ENCODE measurements around the gene NTM. TPM values are rescaled to one million over a fixed set of nuclear protein-coding genes. Genes with fewer than 3 reads are reported as not detected.

The NTM gene
- total and polyA plus RNA-seq, 2 of the 8 experiments (the other 6 are each of a cell fraction or from before 2014, with no cell fraction given): 13.4 to 20.0 TPM

DNA sequence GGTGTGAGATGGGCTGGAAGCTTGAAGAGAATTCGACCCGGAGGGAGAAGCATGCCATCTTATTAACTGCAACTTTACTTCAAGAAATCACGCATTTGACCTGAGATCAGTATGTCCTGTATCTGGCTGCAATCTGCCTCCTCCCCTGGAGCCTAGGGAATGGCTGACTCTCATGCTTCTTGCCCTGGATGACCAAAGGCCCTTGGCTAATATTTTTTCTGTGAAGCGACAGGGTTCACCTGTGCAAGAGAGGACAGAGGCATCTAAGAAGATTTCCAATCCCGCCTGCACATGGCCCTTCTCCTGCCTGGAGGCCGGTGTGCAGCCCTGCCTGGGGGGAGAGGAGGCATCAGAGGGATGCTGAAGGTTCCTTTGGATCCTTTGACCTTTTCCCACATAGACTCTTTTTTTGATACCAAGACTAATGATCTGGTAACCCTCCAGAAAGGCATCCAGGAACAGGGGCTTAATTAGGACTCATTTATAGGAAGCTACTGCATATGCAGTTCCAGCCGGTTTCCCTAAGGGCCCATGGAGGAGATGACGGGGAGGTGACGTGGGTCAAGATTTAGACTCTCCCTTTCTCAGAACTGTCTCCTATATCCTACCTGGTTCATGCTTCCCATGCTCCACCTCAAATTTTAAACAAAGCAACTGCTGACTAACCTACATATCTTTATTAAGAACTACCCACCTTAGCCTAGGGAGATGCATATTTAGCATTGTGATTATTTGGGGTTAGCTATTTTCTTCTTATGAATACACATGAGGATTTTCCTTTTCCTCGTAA, 50.8 kb downstream of the NTM start (continued):
- no peak for TF ChIP-seq CTCF (IDR thresholded peaks at IDR 0.05; ENCODE audit: control extremely low read depth in 1 of 3, insufficient read depth in 1 of 3, low read depth in 1 of 3, low read length in 3 of 3)
- no peak for TF ChIP-seq YY1 (IDR thresholded peaks at IDR 0.05; ENCODE audit: low read depth, low read length)
- TF ChIP-seq E2F6 (IDR thresholded peaks at IDR 0.05): no peak
- TF ChIP-seq USF2 (IDR thresholded peaks at IDR 0.05; ENCODE audit: low read length): no peak
- no peak for TF ChIP-seq TAF7 (optimal IDR thresholded peaks at IDR 0.05; ENCODE audit: borderline replicate concordance, low read depth, low read length)
- TF ChIP-seq ZNF274 (IDR thresholded peaks at IDR 0.05; ENCODE audit: borderline replicate concordance, extremely low read depth, low read length): no peak
- no peak for TF ChIP-seq HDAC2 (IDR thresholded peaks at IDR 0.05; ENCODE audit: borderline replicate concordance in 1 of 2, low read depth in 2 of 2, low read length in 2 of 2)
- no peak for TF ChIP-seq CBX8 (IDR thresholded peaks at IDR 0.05; ENCODE audit: borderline replicate concordance, low read depth, low read length)
